ENCODE measurements around the gene XAGE2. TPM values are rescaled to one million over a fixed set of nuclear protein-coding genes. Genes with fewer than 3 reads are reported as not detected.
"Not testable (repeated sequence)": the region's sequence is repeated elsewhere in the genome, so short reads cannot be mapped to it uniquely, and the experiment has no call there.

XAGE2 gene, protein sequence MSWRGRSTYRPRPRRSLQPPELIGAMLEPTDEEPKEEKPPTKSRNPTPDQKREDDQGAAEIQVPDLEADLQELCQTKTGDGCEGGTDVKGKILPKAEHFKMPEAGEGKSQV
- not detected for total RNA-seq

DNA sequence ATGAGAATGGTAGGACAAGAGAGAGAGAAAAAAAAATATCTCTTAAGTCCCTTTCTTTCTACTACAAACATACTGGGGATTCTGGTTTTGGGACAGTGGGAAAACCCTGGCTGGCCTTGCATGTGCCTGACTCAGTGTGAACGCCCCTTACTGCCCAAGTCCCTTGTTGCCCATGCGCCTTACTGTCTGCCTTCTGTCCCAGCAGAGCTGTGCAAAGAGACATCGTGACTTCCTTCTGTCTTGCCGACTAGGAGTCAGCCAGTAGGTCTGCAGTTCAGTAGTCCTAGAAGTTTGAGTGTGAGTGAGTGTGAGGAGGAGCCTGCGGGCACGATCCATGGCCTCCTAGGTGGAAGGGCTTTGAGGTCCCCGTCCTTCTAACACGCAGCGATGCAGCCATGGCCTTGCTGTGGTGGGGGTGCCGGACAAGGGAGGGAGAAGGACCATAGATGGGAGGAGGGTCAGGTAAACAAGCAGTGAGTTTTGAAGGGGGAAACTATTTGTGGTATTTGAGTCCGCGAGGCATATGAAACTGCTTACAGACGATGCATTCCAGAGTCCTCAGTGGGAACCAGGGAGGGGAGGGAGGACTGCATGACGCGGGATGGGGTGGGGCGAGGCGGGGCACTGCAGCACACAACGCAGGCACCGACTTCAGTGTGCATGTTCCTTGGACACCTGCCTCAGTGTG, at the start of gene XAGE2:
XAGE2 (plus strand) TSS at position 654 of the 688 bp plus-strand sequence. CDS start 994 bp downstream, outside the sequence.
- DNase-seq (ENCODE audit: low spot score) (no peak), ATAC-seq (no peak)

- no peak for ATAC-seq
- DNase-seq (ENCODE audit: low spot score): no peak
Observed at GRCh38 chrX:52337410-52337809, 31.4 kb upstream of the XAGE2 start.

DNA sequence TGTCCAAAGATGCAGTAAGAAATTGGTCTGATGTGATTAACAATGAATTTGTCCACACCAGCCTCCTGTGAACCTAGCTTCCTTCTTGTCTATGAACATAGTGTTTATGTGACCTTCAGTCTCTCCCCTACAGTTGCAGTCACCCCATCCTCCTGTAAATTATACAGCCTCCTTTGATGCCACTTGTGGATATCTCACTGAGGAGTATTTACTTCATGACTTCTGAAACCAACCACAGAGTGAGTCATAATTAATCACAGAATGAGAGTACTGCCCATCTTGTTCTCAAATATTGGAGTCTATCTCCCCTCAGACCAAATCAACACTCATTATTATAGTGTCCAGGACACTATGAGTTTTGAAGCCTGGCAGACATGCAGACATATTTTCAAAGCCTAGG, 27.3 kb upstream of the XAGE2 start:
- ATAC-seq (no peak), DNase-seq (ENCODE audit: low spot score) (no peak)

GRCh38 chrX:52343131-52343530, 25.7 kb upstream of the XAGE2 start:
- not testable (repeated sequence) for ATAC-seq; DNase-seq (ENCODE audit: low spot score)

DNA sequence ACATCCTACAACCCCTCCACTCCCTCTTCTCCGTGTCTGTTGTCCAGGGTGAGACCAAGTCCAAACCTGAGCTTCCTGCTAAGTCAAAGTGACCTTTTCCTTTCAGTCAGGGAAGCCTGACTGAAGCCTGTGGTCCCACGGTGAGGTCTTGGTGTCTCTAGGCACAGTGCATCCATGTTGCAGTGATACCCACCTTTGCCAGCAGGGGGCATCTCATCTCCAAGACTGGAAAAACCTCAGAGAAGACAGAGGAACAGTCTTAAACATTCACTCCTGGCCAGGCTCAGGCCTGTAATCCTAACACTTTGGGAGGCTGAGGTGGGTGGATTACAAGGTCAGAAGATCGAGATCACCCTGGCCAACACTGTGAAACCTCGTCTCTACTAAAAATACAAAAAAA, 23.4 kb upstream of the XAGE2 start:
- peak; percentile 64 for ATAC-seq
- peak; percentile 43 for DNase-seq (ENCODE audit: low spot score)

- ATAC-seq (no peak), DNase-seq (ENCODE audit: low spot score) (no peak)
Observed at GRCh38 chrX:52346174-52347165, 22.4 kb upstream of the XAGE2 start.

DNA sequence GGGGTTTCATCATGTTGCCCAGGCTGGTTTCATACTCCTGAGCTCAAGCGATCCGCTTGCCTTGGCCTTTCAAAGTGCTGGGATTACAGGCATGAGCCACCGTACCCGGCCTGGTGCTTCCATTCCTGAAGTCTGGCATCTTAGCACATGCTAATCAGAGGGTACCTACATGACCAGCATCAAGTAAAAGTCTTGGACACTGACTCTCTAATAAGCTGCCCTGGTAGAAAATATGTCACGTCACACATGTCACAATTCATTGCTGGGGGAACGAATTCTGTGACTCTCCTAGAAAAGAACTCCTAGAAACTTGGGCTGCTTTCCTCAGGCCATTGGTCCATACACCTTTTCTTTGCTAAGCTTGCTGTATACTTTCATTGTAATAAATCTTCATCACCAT, 19.1 kb upstream of the XAGE2 start:
- DNase-seq (ENCODE audit: low spot score) (no peak), ATAC-seq (no peak)

DNA sequence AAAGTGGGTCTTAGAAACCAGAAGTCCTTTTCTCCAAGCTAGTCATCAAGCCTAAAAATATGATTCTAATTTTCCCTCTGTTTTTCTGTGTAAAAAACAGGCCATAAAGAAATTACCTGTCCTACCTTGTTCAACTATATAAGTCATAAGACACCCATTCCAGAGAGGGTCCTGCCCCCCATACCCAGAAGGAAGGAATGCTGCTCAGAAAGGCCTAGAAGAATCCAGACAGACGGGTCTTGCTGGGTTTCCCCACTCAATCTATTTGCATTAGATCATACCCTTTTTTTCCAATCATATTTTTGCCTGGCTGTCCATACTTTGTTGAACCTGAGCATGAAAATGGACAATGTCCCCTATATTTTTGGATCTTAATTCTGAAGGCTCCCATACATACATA, 16.3 kb upstream of the XAGE2 start:
- no peak for ATAC-seq

GRCh38 chrX:52353838-52354237, 15.0 kb upstream of the XAGE2 start:
- ATAC-seq: no peak
- DNase-seq (ENCODE audit: low spot score): no peak

More for the DNA sequence above, 16.3 kb upstream of the XAGE2 start:
- no peak for DNase-seq (ENCODE audit: low spot score)

- DNase-seq (ENCODE audit: low spot score) (no peak), ATAC-seq (no peak)
Observed at GRCh38 chrX:52355108-52355507, 13.7 kb upstream of the XAGE2 start.

DNA sequence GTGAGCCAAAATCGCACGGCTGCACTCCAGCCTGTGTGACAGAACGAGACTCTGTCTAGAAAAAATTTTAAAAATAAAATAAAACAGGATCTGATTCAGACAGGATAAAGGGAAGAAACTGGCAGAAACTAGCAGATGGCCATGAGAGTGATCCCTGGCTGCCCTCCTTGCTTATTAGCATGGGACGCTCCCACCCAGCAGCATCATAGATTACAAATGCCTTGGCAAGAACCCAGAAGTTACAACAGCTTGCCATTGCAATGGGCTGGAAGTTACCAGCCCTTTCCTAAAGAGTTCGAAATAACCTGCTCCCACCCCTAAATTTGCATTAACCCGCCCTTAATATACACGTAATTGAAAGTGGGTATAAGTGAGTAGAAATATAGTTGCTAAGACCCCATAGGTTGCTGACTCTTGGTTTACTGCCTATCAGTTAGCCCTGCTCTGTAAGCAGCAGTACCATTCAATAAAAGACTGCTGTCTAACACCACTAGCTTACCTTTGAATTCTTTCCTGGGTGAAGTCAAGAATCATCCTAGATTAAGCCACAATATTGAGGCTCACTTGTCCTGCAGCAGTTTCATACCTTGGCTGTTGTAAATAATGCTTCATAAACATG, 9.1 kb upstream of the XAGE2 start:
- ATAC-seq (no peak), DNase-seq (ENCODE audit: low spot score) (no peak)

DNA sequence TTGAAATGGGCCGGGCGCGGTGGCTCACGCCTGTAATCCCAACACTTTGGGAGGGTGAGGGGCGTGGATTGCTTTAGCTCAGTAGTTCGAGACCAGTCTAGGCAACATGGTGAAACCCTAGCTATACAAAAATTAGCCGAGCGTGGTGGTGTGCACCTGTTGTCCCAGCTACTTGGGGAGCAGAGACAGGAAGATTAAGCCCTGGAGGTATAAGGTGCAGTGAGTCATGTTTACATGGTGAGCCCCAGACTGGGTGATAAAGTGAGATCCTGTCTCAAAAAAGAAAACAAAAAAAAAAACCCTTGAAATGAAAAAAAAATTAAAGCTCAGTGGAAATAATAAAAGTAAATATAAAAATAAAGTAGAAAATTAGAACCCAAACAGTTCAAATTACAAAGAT, 6.9 kb upstream of the XAGE2 start:
- DNase-seq (ENCODE audit: low spot score): no peak
- no peak for ATAC-seq

- no peak for DNase-seq (ENCODE audit: low spot score)
- ATAC-seq: no peak
Observed at GRCh38 chrX:52363247-52363883, 5.5 kb upstream of the XAGE2 start.

GRCh38 chrX:52378870-52379269, 10.0 kb downstream of the XAGE2 start:
- no peak for ATAC-seq
- DNase-seq (ENCODE audit: low spot score): no peak

DNA sequence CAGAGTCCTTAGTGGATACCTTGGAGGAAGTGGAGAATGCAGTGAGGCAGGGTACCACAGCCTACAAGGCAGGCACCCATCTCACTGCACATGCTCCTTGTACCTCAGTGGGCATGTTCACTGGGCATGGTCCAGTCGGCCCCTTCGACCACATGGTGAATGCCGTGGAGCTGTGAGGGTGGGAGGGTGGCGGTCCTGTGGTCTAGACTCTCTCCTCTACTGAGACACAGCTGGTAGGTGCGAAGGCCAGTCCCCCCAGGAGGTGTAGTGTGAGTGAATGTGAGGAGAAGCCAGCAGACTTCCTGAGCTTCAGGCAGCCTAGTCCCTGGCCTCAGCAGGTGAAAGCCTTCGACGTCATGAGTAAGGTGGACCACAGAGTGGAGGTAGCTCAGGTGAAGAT, 12.2 kb downstream of the XAGE2 start:
- no peak for DNase-seq (ENCODE audit: low spot score)
- no peak for ATAC-seq

DNA sequence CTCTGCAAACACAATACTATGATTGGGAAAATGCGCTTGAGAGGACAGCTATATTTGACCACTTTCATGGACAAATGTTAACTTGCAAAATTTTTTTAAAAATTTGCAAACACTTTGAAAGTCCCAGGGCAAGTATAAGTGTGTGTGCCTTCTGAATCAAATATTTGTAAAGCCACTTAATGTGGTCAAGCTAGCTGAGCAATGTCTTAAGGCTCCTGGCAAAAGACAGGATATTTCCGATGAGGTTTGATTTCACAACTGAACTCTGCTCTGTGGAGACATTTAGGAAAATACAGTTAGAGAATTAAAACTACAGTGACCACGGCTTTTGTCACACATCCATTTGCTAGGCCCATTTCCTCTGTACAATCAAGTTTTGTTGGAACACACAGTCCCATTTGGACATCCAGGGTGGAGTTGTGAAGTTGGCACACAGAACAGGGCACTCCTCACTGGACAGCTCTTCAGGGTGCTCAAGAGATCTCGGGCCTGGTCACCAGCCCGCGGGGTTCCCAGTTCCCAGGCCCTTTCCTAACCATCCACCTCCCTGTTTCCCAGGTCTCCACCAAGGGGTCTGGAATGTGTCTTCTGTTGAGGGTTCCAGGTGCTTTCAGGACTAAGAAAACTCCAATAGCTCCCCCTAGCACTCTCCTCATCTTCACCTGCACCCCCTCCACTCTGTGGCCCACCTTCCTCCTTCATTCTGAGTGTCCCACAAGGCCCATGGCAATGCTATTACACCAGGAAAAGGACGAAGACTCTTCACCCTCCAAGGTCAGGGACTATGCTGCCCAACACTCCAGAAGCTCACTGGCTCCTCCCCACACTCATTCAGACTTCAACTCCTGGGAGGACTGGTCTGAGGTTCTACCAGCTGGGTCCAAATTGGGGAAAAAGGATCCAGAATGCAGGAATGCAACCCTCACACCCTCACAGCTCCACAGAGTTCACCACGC, 41.9 kb downstream of the XAGE2 start:
- no peak for ATAC-seq
- no peak for DNase-seq (ENCODE audit: low spot score)

GRCh38 chrX:52415304-52415703, 46.5 kb downstream of the XAGE2 start:
- no peak for DNase-seq (ENCODE audit: low spot score)
- no peak for ATAC-seq

DNA sequence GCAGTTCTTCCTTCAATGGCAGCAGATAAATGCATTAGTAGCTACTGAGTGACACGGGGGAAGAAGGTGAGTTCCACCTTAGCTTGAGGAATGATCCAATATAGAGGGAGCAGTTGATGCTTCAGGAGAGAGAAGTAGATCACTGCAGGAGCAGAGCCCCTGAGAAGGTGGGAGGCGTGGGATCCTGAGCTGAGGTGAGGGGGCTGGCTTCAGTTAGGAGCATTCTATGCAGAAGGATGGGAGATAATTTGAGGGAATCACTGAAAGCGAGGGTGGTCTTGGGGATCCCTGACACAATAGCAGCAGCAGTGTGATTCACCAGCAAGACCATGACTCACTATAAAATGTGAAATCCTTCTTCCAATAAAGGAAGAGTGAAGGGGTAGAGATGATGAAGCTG, 48.0 kb downstream of the XAGE2 start:
- DNase-seq (ENCODE audit: low spot score) (no peak), ATAC-seq (no peak)

GRCh38 chrX:52420824-52421443, 52.1 kb downstream of the XAGE2 start:
- DNase-seq (ENCODE audit: low spot score) (no peak), ATAC-seq (no peak)
